Measurements from ENCODE around the gene MTHFR. TPM values are rescaled to one million over a fixed set of nuclear protein-coding genes. Genes with fewer than 3 reads are reported as not detected.

MTHFR gene
- total RNA-seq, 4 donors from 2014 or later = 82.0 to 130 (median 87.3) TPM

- Histone ChIP-seq H3K27ac (peak within 1 kb of the TSS; percentile 68 to 83 (median 81)), H3K4me1 (peaks cover 0 to 25% (median 11%) of the 10 kb centered on the region in 4 donors), H3K4me3 (peak within 1 kb of the TSS; percentile 59 to 80 (median 78)), H3K36me3 (no peaks in the 10 kb centered on the region), H3K27me3 (no peaks in the 10 kb centered on the region), H3K9me3 (no peaks in the 10 kb centered on the region)
- DNase-seq = peak; percentile 95 to 98 (median 96)
- TF ChIP-seq POLR2A (IDR thresholded peaks at IDR 0.05) (no peak), CTCF (IDR thresholded peaks at IDR 0.05) (peak in 2 of 6 experiments; percentile 7 to 9)
Observed at GRCh38 chr1:11735854-11736745, 69.7 kb downstream of the MTHFR start, which contains the start of gene AGTRAP. TSS of gene AGTRAP (plus strand) at chr1:11736136. CDS start at chr1:11736209, 73 bp downstream.

Small RNAs within 50 kb of the gene (small RNA-seq; reads per million reads assigned to genes)
- gene RF02156 (0 reads per million in 2 donors), gene RF02157 (0 reads per million in 2 donors), gene RF02158 (0 reads per million in 2 donors)

Other genes starting within 250 kb of the MTHFR start
- gene FBXO2, start 151.5 kb downstream of the MTHFR start, total RNA-seq = 1 to 10 TPM; 1.7 to 7.4 (median 2.8) TPM
- gene FBXO44, start 151.1 kb downstream of the MTHFR start, total RNA-seq = 10 to 100 TPM; 11.2 to 43.7 (median 15.0) TPM
- gene FBXO6, start 141.8 kb downstream of the MTHFR start, total RNA-seq = 10 to 100 TPM in 2 of 4 donors, 1 to 10 TPM in 1, not detected in 1; 5.6 to 10.3 (median 10.3) TPM
- 10 to 100 TPM in 3 of 4 donors, 1 to 10 TPM in 1; 10.0 to 50.3 (median 11.5) TPM for gene MAD2L2, start 124.8 kb downstream of the MTHFR start, total RNA-seq
- gene DRAXIN, start 114.3 kb downstream of the MTHFR start, total RNA-seq = not detected
- 10 to 100 TPM in 3 of 4 donors, 1 to 10 TPM in 1; 9.5 to 32.2 (median 25.5) TPM for gene AGTRAP, start 69.8 kb downstream of the MTHFR start, total RNA-seq
- not detected for gene C1orf167, start 43.8 kb downstream of the MTHFR start, total RNA-seq
- gene CLCN6, start 227 bp upstream of the MTHFR start, total RNA-seq = 10 to 100 TPM; 28.4 to 63.7 (median 30.2) TPM
- gene NPPA, start 41.8 kb upstream of the MTHFR start, total RNA-seq = not detected
- gene NPPB, start 53.0 kb upstream of the MTHFR start, total RNA-seq = not detected
- gene KIAA2013, start 120.5 kb upstream of the MTHFR start, total RNA-seq = 100 to 1,000 TPM in 3 of 4 donors, 10 to 100 TPM in 1; 80.9 to 400 (median 278) TPM
- 10 to 100 TPM; 23.9 to 75.2 (median 47.0) TPM for gene PLOD1, start 128.8 kb upstream of the MTHFR start, total RNA-seq
- gene MFN2, start 174.5 kb upstream of the MTHFR start, total RNA-seq = 100 to 1,000 TPM in 1 of 4 donors, 10 to 100 TPM in 3; 54.5 to 101 (median 94.9) TPM
- gene MIIP, start 213.5 kb upstream of the MTHFR start, total RNA-seq = 10 to 100 TPM; 37.0 to 52.0 (median 43.0) TPM